ENCODE data around the gene TNS3.

DNA sequence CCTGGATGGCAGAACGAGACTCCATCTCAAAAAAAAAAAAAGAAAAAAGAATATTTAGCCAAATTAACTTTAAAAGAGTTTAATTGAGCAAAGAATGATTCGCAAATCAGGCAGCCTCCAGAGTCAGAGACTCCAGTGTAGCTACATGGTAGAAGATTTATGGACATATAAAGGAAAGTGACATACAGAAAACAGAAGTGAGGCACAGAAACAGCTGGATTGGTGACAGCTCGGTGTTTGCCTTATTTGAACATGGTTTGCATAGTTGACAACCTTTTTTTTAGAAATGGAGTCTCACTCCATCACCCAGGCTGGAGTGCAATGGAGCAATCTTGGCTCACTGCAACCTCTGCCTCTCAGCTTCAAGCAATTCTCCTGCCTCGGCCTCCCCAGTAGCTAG is 35.2 kb upstream of the TNS3 start:
- TF ChIP-seq, protein P1, sequence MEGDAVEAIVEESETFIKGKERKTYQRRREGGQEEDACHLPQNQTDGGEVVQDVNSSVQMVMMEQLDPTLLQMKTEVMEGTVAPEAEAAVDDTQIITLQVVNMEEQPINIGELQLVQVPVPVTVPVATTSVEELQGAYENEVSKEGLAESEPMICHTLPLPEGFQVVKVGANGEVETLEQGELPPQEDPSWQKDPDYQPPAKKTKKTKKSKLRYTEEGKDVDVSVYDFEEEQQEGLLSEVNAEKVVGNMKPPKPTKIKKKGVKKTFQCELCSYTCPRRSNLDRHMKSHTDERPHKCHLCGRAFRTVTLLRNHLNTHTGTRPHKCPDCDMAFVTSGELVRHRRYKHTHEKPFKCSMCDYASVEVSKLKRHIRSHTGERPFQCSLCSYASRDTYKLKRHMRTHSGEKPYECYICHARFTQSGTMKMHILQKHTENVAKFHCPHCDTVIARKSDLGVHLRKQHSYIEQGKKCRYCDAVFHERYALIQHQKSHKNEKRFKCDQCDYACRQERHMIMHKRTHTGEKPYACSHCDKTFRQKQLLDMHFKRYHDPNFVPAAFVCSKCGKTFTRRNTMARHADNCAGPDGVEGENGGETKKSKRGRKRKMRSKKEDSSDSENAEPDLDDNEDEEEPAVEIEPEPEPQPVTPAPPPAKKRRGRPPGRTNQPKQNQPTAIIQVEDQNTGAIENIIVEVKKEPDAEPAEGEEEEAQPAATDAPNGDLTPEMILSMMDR (IDR thresholded peaks at IDR 0.05): no peak
- TF ChIP-seq POLR2A (IDR thresholded peaks at IDR 0.05): no peak
